ENCODE results near the gene CRABP2. TPM values are rescaled to one million over a fixed set of nuclear protein-coding genes. Genes with fewer than 3 reads are reported as not detected.

Gene CRABP2
- 314 TPM for polyA plus RNA-seq (ENCODE audit: insufficient read length)

DNA sequence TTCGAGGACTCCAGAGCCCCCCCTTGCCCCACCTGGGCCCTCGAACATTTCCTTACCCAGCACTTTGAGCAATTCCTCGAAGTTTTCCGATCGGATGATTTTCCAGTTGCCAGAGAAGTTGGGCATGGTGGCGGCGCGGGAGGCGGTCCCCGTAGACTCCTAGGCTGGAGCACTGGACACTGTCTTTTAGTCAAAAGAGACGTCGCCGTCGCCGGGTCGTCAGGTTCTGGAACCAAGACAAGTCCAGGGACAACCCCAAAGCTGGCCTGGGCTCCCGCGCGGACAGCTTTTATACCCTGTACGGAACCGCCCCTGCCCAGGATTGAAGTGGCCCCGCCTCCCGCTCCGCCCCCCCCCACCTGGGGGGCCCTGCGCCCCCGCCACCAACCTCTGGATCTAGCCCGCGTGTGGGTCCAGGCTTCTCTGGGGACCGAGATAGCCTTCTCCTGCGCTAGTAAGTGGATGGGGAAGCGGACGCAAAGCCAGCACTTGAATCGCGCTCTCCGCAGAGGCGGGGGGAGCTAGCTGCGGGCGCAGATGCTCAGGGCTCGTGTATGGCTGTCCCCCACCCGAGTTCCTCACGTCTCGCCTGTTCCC lies at the start of gene CRABP2:
Gene CRABP2, minus strand, starts transcription at position 263 of the 597 bp plus-strand sequence. Its CDS starts 137 bp downstream, at position 126.
- DNase-seq, result peak; percentile 83

DNA sequence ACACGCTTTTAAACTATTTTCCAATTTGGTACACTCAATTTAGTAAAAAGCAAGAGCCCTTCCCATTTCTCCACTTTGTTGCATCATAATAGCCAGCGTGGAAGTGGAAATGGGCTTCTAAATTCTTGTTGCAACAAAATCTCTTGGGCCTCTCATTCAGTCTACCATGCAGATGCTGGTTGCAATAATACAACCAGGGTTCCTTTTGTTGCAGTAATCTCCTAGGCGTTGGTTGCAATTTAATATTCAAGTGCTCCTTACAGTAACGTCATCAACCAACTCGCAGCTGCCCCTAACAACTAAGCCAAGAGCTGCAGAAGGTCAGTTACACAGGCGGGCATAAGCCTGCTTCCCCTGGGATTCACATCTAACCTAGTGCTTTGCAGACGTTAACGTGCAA lies 48.8 kb upstream of the CRABP2 start:
- DNase-seq, result no peak

DNA sequence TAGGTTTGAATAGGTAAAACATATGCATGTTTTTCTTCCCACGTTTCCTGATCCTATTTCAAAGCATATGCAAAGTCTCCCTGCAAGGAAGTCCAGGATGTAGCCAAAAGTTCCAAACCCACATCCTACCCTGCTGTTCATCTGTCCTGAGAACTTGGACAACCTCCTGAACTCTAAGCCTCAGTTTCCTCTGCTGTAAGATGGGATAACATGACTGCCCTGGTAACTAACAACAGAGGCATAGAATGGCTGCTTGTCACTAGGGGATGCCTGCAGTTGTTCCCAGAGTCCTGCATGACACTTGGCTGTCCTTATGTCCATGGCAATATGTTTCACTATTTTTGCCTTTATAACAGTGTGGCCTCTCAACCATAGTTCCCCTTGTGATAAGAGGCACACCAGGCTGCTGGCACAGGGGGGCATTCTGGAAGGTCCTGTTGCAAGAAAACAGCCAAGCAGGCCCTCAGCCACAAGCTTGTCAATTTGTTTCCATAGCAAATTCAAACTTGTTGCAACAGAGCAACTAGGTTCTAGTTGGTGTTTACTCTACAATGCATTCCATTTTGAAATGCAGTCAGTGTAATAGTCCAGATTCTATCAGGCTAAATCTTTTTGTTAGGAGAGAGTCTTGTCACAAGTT lies 47.6 kb upstream of the CRABP2 start:
- DNase-seq, result no peak

DNA sequence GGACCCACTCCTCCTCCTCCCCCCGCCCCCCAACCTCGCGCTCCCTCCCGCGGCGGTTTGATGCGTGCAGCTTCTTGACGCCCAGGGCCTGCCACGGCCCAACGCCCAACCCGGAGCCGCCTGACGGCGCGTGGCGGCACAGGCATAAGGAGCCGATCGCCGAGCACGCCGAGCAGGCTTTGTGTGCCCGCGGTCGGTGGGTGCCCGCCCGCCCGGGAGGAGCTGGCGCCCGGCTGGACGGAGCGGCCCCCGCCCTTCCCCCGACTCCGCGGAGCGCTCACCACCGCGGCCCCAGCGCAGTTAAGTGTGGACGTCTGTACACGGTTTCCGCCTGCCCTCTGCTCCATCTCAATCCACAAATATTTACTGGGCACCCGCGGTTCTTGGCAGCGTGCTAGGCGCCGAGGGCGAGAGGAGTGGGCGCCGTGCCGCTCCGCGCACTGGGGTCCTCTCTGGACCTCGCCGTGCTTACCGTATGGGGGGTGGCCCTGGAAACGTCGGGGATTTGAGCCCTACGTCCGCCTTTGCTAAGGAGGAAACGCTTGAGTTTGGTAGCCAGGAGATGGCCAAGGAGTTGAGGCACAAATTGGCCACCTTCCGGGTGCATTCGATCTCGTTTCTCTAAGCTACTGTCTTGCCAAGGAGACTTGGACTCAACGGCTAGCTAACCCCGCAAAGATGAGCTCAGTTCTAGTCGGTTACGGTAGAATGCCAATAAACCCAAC lies 46.5 kb upstream of the CRABP2 start:
- peak; percentile 97 for DNase-seq

DNA sequence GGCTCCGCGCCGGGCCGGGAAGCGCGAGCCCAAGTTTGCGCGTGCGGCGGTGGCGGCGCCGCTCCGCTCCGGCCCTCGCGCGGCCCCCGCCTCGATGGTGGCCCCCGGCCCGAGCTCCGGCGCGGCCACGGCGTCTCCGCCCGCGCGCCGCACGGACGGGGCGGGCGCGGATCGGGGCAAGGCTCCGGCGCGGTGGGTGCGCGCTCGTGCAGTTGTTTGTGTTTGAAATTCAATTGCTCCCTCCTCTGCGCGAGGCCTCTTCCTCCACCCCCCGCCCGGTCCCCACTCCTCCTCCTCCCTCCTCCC lies 46.0 kb upstream of the CRABP2 start, which contains the start of gene HDGF:
Gene HDGF, minus strand, starts transcription at position 225 of the 306 bp plus-strand sequence. CDS start 246 bp downstream, outside the sequence.
- no peak for DNase-seq

DNA sequence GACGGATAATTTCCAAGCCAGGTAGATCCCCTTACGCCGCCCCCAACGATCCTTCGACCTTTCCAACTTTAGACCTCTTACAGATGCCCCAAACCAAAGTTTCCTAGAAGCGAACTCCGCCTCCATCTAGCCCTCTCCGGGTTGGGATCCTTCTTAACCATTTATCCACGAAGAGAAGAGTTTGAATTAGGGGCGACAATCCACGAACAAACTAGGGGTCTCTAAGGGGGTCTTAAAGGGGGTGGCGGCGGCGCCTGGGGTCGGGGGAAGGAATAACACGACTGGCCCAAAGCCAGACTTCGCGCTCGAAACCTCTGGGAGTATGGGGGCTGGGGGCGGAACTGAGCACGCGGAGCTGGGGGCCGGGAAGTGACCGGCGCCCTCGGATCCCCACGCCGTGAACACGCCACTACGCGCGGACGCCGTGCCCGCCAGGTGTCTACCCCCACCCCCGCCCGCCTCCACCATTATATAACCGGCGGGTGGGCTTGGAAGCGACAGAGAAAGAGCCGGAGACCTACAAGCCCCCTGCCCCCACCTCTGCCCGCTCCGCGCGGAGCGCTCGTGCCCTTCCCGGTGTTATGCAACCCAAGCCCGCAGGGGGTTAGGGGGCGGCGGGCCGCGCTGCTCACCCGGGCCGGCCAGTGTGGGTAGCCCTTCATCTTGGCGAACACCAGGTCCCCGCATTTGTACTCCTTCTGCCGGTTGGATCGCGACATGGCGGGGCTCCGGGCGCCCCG lies 45.5 kb upstream of the CRABP2 start:
- peak; percentile 52 for DNase-seq

DNA sequence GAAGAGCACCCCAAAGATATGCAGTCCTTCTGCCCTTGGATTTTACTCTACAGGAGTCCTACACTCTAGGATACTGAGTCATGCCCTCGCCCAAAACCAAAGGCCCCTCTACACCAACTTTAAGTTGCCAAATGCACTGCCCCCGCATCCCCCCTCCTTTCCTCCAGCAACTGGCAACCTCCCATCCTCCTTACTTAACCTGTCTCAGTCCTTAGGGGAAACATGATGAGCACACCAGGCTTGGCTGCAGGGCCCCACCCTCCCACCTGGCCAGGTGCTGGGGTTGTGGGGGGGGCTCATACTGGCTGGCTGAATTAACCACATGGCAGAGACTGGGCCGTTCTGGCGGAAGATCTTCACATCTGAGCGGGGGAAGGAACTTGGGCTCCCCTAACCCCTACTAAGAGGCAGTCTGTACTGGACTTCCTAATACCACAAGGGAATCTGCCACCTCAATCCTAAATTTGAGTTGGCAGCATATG lies 44.8 kb upstream of the CRABP2 start:
- no peak for DNase-seq

DNA sequence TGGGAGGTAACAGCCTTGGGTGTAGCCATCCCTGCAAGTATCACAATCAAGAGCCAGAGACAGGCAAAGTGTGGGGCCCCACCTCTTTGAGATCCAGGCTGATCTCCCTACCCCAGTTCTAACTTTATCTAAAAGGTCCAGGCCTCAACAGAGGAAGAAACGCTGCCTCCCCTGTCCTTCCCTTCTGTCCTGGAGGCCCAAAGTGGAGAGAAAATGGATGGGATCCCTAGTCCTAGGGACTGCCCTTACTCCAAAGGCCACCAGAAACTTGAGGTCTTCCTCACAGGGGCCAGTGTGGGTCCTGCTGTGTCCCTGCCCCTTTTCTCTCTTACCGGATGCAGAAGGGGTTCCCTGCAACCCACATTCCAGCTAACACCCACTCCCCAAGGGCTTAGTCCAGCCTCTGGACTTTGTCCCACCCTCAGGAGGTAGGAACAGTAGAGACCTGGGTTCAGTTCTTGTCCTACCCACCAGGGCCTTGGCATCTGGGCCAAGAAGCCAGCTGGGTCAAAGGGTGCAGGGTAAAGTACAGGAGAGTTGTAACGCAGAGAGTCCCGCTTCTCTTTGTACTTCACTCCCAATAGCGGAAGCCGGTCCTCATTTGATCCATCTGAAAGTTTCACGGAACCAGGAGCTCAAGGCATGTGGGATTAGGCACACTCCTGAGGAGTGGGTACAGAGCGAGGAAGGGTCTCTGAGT lies 44.2 kb upstream of the CRABP2 start:
- DNase-seq, result no peak

DNA sequence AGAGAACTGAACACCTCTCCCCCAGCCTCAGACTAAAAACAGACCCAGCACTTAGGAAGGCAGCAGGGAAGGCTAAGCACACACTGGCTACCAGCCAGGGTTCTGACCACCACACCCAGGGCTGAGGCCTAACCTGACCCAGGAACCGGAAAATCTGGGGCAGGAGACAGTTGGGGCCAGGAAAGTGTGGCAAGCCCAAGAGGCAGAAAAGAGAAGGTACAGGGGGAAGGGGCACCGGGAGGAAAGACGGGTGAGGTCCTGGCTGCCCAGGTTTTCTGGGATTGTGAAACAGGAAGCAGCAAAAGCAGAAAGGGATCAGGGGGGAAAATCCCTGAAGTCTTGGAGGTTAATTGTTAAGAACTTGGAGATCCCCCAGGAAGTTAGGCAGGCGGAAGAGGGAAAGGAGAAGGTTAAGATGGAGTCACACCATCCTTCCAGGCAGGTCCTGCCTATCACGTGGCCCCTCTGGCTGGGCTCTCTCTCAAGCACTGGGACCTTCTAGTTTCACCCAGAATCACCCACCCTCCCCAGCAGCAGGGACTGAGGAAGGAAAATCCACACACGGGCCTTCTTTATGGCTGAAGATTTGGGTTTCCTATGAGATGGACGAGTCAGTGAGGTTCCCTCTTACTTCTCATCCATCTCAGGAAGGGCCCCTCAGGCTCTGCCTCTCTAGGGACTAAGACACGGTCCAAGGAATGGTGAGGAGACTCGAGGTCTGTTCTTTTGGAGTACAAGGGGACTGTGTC lies 43.5 kb upstream of the CRABP2 start:
- peak; percentile 52 for DNase-seq

DNA sequence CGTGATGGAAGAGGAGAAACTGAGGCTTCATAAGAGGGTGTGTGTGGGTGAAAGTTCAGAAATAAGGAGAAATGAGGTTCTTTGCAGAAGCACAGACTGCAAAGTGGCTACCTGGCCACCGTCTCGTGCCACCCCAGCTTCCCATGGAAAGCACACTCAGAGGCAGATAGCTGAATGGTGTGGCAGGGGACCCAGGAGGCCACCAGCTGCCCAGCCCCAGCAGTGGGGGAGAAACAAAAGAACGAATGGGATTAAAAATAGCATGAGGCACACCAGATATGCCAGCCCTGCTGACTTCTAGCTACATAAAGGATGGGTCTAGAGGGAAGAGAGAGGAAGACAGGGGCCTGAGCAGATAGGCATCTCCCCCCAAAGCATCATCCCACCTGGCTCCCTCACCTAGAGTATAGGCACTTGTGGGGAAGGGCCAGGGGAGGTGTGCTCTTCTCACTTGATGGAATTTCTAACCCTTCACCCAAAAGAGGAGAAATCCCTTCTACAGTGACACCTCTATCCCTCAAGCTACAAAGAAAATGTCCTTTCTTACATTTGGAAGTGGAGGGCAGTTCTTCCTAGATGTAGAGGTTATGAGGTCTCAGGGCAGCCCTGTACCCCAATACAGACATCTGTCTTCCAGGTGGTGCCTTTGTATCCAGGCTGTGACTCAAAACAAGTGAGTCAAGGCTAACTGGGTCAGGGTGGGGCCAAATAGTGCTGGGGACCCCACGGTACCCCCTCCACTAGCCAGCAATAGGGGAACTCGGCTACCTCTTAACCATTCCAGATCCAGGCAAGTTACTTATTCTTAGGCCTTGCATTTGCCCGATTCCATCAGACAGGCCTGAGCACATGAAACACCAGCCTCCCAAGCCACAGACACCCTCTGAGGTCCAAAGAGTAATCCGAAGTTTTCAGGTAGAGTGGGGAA lies 42.6 kb upstream of the CRABP2 start:
- DNase-seq, result no peak

DNA sequence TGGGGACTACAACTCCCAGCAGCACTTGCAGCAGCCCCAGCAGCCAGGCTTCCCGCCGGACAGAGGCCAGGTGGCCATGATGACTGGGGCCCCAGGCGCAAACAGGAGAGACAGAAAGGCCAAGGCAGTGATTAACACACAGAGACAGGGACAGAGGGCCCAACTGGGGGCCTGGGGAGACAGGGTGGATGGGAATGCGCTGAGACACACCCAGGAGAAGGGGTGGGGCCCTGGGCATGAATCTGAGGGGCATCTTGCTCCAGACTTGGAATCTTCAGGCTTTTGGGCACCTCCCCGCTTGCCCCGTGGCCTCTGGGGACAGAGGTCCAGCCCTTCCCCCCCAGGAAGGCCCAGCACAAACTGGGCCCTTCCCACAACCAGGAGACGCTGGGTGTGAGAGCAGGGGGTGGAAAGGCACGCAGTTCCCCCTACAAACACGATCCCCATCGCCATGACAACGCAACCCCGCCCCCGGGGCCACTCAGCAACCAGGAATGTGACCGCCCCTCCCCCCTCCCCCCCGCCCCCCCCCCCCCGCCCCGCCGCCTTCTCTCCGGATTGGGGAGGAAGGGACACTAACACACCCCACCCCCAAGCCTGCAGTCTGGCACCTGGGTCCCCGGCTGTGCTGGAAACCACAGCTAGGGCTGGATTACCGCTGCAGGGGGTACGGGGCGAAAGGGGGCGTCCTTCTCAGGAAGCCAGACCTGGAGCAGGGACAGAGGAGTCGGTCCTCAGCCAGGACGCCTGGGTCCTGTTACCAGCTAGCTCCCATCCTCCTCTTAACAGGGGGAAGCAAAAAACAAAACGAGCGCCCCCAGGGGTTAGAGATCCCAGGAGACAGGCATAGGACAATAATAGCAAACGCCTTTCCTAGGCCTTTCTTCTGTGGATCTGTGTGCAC lies 41.6 kb upstream of the CRABP2 start:
- peak; percentile 94 for DNase-seq

DNA sequence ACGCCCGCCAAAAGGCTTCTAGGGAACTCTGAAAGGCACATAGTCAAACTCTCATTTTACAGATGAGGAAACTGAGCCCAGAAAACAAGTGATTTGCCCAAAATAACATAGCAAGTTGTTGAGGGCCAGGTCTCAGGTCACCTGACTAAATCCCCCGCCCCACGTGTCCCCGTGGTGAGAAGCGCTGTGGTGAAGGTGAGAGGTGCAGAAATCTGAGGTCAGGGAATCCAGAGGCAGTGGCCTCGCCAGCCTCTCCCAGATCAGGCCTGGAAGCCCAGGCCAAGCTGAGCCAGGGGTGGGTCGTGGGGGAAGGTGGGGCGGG lies 41.0 kb upstream of the CRABP2 start:
- DNase-seq, result no peak

DNA sequence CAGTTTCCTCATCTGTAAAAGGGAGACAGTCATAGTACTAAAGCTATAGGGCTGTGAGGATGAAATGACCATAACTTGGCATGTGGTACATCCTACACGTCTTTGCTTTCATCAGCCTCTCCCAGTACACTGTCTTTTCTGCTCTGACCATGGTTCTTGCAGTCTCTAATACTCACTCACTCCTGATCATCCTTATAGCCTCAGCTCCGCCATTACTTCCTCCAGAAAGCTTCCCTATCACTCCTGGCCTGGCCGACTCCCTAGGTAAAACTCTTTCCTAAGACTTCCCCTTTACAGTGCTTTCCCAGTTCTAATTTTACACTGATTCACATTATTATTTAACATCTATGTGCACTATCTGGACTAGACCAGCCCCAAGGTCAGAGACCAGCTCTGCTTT lies 40.5 kb upstream of the CRABP2 start:
- no peak for DNase-seq

DNA sequence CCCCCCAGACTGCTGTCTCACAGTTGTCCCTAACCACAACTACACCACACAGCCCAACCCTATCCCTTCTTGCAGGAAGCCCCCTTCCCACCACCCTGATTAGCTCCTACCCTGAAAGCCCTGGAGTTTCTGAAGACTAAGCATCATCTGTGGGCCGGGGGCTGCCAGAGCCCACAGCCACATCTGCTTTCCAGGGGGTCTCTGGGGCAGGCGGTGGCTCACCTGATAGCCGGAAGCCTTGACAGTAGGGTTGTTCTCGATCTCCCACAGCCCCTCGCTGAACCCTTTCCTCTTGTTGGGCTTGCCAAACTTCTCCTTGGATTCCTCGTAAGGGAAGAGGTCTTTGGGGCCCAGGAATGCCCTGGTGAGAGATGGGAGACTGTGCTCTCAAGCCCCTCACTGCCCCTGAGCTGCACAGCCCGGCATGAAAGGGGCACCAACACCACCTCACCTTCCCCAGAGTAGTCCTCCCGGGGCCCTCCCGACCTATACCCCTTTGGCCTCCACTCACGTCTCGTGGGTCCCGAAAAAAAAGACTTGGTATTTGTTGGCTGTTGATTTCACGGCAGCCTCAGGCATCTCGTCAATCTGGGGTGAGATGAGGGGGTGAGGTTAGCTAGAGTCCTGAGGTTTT lies 39.5 kb upstream of the CRABP2 start:
- DNase-seq, result no peak

DNA sequence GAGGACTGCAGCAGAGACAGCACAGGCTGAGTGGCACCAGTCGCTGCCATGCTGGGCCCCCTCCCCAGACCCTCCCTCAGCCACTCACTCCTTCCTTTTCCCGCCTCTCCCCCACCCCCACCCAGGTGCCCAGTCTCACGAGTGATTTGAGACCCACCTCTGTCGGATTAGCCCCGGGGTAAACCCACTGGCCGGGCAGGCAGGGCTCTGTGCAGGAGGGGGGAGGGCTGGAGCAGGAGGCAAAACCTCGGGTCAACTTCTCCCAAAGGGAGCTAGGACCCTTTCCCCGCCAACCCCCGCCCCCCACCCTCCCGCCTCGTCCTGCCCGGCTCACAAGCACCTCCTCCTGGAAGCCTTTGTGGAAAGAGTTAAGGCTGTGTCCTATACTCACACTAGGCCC lies 39.0 kb upstream of the CRABP2 start:
- DNase-seq, result no peak

DNA sequence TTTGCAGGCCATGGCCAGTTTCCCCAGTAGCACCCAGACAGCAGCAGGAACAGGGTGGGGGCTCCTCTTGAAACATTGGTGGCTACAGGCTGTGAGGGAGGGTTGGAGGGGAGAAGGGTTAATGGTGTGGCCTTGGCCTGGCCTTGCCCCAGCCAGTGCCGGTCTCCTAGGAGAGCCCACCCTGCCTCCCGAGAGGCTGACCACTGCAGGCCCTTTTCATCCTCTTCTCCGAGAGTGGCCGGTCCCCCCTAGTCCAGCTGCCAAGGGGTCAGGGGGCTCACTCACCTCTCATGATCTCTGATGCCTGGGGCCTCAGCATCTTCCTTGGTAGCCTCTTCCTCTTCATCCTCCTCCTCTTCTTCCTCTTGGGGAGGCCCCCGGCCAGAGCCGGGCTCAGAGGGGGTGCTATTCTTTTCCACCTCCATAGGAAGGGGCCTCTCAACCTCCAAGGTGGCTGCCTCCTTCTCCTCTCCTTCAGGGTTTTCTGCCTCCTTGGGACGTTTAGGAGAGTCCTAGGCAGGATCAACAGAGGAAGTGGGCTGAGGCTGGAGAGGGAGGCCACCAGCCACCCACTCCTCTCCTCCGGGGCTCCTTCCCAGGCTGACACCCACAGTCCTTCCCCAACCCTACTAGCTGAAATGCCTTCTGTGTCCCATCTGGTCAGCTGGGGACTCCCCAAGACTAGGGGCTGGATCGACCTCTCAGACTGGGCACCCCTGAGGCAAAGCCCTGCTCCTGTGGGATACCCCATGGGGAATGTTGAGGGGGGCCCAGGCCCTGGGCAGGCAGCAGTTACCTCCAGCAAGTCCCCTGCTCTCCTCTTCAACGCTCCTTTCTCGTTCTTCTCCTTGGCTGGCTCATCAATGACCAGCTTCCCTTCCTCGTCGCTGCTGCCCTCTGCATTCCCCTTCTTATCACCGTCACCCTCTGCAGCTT lies 38.3 kb upstream of the CRABP2 start:
- no peak for DNase-seq

DNA sequence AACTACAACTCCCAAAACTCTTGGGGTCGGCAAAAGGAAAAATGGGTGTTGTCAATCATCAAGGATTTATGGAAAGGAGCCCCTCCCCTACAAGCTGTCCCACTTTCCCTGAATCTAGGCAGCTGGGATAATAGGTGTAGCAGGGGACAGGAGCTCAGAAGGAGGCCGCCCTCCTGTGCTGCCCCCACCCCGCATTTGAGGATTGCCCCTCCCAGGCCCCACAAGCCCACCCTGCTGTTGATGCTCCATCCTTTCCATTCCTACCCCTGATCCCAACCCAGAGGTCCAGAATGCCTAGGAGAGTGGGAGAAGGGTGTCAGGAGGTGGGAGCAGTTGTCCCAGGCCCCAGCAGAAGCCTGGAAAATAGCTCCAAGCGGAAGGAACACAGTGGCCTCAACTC lies 37.4 kb upstream of the CRABP2 start:
- DNase-seq, result no peak

DNA sequence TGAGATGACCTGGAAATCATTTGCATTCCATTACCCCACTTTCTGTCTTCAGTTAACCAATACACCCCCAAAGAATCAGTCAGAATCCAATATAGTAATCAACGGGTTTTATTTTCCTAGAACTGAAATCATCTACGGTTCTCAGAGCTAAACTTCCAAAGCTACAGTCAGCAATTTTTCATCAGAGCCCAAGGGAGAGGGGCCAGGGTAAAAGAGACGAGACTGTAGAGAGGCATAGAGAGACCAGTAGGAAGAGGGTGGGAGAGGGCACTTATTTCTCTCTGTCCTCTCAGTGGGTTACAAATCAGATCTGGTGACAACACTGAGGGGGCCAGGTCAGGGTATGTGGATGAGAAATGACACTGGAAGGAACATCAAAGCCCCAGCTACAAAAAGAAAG lies 36.6 kb upstream of the CRABP2 start:
- no peak for DNase-seq

Measured in hindlimb muscle (tissue), 1 donor.